ENCODE results near the gene IGSF6. TPM values are rescaled to one million over a fixed set of nuclear protein-coding genes. Genes with fewer than 3 reads are reported as not detected.

The IGSF6 gene
- total RNA-seq: not detected
- not detected for polyA plus RNA-seq (2013, experiment 1 of 2)
- polyA plus RNA-seq (2013, experiment 2 of 2): not detected
- long read RNA-seq, experiment 1: 0 reads
- long read RNA-seq, experiment 2: 0 reads
- long read RNA-seq, experiment 3, partial matches to known transcripts: 0 of 1 reads
- long read RNA-seq, experiment 3, other reads (novel, unspliced or antisense): 1 of 1 reads
- long read RNA-seq, experiment 4: 0 reads

- Mint-ChIP-seq H3K27ac (peak within 1 kb of the TSS; percentile 35), H3K9me3 (no peaks in the 10 kb centered on the region), H3K27me3 (ENCODE audit: insufficient read depth) (no peaks in the 10 kb centered on the region), H3K4me1 (peaks cover 1% of the 10 kb centered on the region), H3K4me3 (no peak within 1 kb of the TSS), H3K36me3 (ENCODE audit: low read depth) (peaks cover 31% of the 10 kb centered on the region)
- Histone ChIP-seq H3K4me3 (ENCODE audit: low read length) (no peak within 1 kb of the TSS), H3K36me3 (ENCODE audit: control insufficient read depth, insufficient read depth, low read length) (peaks cover 23% of the 10 kb centered on the region), H3K4me1 (ENCODE audit: control insufficient read depth, insufficient read depth, low read length) (no peaks in the 10 kb centered on the region), H3K9ac (ENCODE audit: extremely low read depth, low read length, poor library complexity, severe bottlenecking) (no peak within 1 kb of the TSS), H3K27me3 (ENCODE audit: control insufficient read depth, insufficient read depth, low read length, poor library complexity, severe bottlenecking) (no peaks in the 10 kb centered on the region), H3K9me3 (ENCODE audit: control insufficient read depth, low read length) (no peaks in the 10 kb centered on the region), H3K27ac (ENCODE audit: low read depth, low read length) (no peak within 1 kb of the TSS)
- DNase-seq: no peak
- 95 to 98% methylated on average over 6 of the region's 6 CpGs for WGBS, 2 experiments (ENCODE audit: insufficient coverage in 1 of 2, insufficient read length in 1 of 2)
- TF ChIP-seq, protein P1, sequence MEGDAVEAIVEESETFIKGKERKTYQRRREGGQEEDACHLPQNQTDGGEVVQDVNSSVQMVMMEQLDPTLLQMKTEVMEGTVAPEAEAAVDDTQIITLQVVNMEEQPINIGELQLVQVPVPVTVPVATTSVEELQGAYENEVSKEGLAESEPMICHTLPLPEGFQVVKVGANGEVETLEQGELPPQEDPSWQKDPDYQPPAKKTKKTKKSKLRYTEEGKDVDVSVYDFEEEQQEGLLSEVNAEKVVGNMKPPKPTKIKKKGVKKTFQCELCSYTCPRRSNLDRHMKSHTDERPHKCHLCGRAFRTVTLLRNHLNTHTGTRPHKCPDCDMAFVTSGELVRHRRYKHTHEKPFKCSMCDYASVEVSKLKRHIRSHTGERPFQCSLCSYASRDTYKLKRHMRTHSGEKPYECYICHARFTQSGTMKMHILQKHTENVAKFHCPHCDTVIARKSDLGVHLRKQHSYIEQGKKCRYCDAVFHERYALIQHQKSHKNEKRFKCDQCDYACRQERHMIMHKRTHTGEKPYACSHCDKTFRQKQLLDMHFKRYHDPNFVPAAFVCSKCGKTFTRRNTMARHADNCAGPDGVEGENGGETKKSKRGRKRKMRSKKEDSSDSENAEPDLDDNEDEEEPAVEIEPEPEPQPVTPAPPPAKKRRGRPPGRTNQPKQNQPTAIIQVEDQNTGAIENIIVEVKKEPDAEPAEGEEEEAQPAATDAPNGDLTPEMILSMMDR (conservative IDR thresholded peaks at IDR 0.05): no peak
These were observed at the start of gene IGSF6 for GRCh38 chr16:21652453-21652852. IGSF6 (minus strand) TSS chr16:21652608; CDS start chr16:21652598, 10 bp downstream.

DNA sequence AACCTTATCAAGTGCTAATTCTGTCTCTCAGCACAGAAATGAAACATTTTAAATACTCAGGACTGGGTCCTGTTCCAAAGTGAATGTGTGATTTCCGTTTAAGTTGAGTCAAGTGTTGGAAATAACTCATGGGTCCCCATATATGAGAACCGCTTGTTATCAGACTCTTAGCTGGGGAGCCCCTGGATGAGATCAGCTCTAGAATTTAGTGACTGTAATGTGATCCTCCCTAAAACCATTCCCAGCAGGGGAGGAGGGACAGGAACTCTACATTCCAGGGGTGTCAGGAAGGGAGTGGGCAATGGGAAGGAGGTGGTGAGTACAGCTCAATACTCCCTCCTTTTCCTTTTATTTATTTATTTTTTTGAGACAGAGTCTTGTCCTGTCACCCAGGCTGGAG, 48.9 kb upstream of the IGSF6 start:
- H3K9me3 Mint-ChIP-seq: no peaks in the 10 kb centered on the region
- Histone ChIP-seq H3K9me3 (ENCODE audit: control insufficient read depth, low read length) (no peaks in the 10 kb centered on the region), H3K36me3 (ENCODE audit: control insufficient read depth, insufficient read depth, low read length) (no peaks in the 10 kb centered on the region), H3K4me3 (ENCODE audit: low read length) (no peak overlapping the region), H3K9ac (ENCODE audit: extremely low read depth, low read length, poor library complexity, severe bottlenecking) (no peak overlapping the region), H3K27me3 (ENCODE audit: control insufficient read depth, insufficient read depth, low read length, poor library complexity, severe bottlenecking) (no peaks in the 10 kb centered on the region), H3K27ac (ENCODE audit: low read depth, low read length) (no peak overlapping the region), H3K4me1 (ENCODE audit: control insufficient read depth, insufficient read depth, low read length) (no peaks in the 10 kb centered on the region)
- no peaks in the 10 kb centered on the region for H3K36me3 Mint-ChIP-seq (ENCODE audit: low read depth)
- no peak for DNase-seq
- no peak overlapping the region for H3K27ac Mint-ChIP-seq
- WGBS, 2 experiments (ENCODE audit: insufficient coverage in 1 of 2, insufficient read length in 1 of 2): 42% methylated on average over 2 of the region's 2 CpGs; no CpG with 5 or more reads in 1 of the 2 experiments
- H3K4me3 Mint-ChIP-seq: no peak overlapping the region
- TF ChIP-seq, protein P1 (conservative IDR thresholded peaks at IDR 0.05): no peak
- no peaks in the 10 kb centered on the region for H3K27me3 Mint-ChIP-seq (ENCODE audit: insufficient read depth)
- no peaks in the 10 kb centered on the region for H3K4me1 Mint-ChIP-seq

- Mint-ChIP-seq H3K4me1 (no peaks in the 10 kb centered on the region), H3K4me3 (no peak overlapping the region), H3K27ac (no peak overlapping the region), H3K36me3 (ENCODE audit: low read depth) (no peaks in the 10 kb centered on the region), H3K9me3 (no peaks in the 10 kb centered on the region), H3K27me3 (ENCODE audit: insufficient read depth) (peaks cover 3% of the 10 kb centered on the region)
- H3K27me3 ChIP-seq (ENCODE audit: control insufficient read depth, insufficient read depth, low read length, poor library complexity, severe bottlenecking): no peaks in the 10 kb centered on the region
- H3K9me3 ChIP-seq (ENCODE audit: control insufficient read depth, low read length): no peaks in the 10 kb centered on the region
- H3K36me3 ChIP-seq (ENCODE audit: control insufficient read depth, insufficient read depth, low read length): no peaks in the 10 kb centered on the region
- TF ChIP-seq, protein P1 (conservative IDR thresholded peaks at IDR 0.05): peak; percentile 57
- no peak overlapping the region for H3K4me3 ChIP-seq (ENCODE audit: low read length)
- 85 to 93% methylated on average over 5 to 9 of the region's 9 CpGs for WGBS, 2 experiments (ENCODE audit: insufficient coverage in 1 of 2, insufficient read length in 1 of 2)
- no peak overlapping the region for H3K9ac ChIP-seq (ENCODE audit: extremely low read depth, low read length, poor library complexity, severe bottlenecking)
- no peak for DNase-seq
- H3K4me1 ChIP-seq (ENCODE audit: control insufficient read depth, insufficient read depth, low read length): no peaks in the 10 kb centered on the region
- no peak overlapping the region for H3K27ac ChIP-seq (ENCODE audit: low read depth, low read length)
These were observed 46.0 kb upstream of the IGSF6 start for GRCh38 chr16:21698169-21699032.

Data from endodermal cell (in vitro differentiated cells).